Measurements from ENCODE around the gene MBLAC1.
"Not testable (repeated sequence)": the region's sequence is repeated elsewhere in the genome, so short reads cannot be mapped to it uniquely, and the experiment has no call there.

The MBLAC1 gene

DNA sequence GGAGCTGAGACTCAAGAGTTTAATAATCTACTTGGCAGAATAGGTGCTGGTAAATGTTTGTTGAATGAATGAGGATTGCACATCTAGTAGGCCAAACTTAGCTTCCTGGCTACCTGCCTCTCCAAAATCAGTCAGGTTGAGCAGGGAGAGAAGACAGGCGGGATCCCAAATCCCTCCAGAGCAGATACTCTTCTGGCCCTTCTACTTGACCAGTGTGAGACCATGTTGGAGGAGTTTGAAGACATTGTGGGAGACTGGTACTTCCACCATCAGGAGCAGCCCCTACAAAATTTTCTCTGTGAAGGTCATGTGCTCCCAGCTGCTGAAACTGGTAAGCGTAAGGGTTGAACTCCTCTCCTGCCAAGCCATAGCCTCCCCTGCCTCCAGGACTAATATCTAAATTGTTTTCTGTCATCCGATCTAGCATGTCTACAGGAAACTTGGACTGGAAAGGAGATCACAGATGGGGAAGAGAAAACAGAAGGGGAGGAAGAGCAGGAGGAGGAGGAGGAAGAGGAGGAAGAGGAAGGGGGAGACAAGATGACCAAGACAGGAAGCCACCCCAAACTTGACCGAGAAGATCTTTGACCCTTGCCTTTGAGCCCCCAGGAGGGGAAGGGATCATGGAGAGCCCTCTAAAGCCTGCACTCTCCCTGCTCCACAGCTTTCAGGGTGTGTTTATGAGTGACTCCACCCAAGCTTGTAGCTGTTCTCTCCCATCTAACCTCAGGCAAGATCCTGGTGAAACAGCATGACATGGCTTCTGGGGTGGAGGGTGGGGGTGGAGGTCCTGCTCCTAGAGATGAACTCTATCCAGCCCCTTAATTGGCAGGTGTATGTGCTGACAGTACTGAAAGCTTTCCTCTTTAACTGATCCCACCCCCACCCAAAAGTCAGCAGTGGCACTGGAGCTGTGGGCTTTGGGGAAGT is 2.2 kb upstream of the MBLAC1 start:
- no peak for DNase-seq

DNA sequence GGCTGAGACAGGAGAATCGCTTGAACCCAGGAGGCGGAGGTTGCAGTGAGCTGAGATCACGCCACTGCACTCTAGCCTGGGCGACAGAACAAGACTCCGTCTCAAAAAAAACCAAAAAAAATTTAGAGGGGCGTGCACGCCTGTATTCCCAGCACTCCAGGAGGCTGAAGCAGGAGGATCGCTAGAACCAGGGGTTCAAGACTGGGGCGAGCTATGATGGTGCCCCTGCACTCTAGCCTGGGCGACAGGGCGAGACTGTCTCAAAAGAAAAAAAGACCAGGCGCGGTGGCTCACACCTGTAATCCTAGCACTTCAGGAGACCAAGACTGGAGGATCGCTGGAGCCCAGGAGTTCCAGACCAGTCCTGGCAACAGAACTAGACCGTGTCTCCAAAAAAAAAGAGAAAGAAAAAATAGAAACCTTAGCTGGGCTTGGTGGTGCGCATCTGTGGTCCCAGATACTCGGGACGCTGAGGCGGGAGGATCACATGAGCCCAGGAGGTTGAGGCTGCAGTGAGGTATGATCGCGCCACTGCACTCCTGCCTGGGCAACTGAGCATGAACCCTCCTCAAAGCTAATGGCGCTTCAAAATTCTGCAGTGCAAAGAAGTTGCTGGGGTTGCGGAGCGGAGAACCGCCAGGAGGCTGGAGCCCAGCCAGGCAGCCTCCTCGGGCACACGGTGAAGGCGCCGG is 382 bp upstream of the MBLAC1 start:
- DNase-seq = no peak

DNA sequence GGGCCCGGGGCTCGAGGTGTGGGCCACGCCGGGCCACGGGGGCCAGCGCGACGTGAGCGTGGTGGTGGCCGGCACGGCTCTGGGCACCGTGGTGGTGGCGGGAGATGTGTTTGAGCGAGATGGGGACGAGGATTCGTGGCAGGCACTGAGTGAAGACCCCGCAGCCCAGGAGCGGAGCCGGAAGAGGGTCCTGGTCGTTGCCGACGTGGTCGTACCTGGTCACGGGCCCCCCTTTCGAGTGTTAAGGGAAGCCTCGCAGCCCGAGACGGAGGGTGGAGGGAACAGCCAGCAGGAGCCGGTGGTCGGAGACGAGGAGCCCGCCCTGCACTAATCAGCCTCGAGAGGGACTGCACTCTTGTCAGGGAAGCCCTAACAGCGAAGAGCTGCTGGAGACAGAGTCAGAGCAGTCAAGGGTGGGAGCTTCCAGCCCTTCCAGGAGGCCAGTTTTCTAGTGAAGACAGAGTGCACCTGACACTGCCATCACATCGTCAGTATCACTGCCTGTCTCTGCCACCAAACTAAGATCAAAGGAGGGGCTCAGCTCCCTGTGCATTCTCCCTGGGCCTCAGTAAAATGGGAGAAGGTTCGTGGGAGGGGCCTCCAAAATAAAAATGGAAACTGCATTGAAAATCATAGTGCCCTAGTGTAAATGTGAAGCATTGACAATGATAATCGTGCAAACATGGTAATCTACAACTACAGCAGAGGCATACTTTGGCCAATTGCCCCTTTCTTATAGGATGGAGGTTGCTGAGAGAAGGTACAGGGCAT is 1.3 kb downstream of the MBLAC1 start:
- DNase-seq = no peak

DNA sequence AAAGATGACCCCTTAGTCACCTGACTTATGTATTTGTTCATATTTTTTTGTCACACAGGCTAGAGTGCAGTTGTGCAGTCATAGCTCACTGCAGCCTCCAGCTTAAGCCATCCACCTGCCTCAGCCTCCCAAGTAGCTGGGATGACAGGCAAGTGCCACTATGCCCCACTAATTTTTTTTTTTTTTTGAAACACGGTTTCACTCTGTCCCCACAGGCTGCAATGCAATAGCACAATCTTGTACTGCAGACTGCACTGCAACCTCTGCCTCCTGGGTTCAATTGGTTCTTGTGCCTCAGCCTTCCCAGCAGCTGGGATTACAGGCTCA is 1.8 kb downstream of the MBLAC1 start:
- DNase-seq = no peak

DNA sequence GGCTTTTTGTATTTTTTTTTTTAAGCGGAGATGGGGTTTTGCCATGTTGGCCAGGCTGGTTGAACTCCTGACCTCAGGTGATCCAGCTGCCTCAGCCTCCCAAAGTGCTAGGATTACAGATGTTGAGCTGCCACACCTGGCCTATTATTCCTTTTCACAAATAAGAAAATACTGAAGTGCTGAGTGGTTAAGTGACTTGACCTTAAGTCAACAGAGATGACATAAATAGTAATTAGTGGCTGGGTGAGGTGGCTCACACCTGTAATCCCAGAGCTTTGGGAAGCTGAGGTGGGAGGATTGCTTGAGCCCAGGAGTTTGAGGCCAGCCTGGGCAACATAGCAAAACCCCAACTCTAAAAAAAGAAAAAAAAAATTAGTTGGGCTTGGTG is 3.4 kb downstream of the MBLAC1 start:
- not testable (repeated sequence) for DNase-seq

DNA sequence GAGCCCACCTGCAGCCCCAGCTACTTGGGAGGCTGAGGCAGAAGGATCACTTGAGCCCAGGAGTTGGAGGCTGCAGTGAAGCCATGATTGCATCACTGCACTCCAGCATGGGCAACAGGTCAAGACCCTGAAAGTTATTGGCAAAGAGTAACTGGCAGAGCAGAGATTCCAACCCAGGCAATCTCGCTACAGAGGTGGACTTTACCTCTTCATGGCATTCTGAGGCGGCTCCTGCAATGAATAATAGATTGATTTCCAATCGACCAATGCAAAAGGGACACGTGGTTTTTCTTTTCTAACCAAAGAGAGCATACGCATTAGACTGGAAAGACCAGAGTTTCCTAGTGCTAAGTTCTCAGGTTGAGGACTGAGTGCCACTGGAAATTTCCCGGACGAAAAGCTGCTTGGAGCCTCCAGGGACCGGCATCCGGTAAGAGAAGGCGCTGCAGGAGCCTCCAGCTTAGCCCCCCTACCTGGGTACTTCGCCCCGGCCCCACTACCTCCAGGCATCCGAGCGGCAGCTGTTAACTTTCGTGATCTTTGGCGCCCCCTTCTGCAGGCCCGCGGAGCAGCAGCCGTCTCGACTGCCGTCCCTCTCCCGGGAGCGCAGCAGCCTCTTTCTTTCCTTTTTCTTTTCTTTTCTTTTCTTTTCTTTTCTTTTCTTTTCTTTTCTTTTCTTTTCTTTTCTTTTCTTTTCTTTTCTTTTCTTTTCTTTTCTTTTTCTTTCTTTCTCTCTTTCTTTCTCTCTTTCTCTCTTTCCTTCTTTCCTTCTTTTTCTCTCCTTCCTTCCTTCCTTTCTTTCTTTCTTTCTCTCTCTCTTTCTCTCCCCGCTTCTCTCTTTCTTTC is 4.1 kb downstream of the MBLAC1 start:
- peak; percentile 55 for DNase-seq

DNA sequence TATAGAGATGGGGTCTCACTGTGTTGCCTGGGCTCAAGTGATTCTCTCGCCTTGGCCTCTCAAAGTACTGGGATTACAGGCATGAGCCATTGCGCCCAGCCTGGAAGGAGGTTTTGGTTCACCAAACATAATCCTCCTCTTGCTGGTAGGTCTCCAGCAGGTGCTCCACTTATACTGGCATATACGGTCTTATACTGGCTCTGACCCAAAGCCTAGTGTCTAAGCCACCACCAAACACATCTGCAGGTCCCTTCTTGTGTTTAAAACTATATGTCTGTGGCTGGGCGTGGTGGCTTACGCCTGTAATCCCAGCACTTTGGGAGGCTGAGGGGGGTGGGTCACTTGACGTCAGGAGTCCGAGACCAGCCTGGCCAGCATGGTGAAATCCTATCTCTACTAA is 5.4 kb downstream of the MBLAC1 start:
- DNase-seq = no peak

DNA sequence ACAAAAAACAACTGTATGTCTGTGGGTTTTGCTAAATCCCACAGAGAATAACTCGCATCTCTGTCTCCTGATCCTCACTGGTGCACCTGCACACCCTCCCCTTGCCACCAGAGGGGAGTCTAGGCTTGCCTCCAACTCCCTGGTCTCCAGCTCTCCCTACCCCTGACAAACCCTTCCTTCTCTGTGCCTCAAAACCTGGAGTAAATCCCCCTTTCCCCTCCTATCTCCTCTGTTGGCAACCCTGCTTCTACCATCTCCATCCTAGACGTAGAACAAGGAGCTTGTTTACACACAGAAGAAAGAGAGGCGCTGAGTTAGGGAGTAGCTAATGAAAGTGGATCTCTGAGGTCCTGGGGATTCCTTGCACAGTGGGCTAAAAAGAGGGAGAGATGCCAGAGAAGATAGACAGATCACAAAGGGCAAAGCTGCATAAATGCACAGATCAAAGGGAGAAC is 6.0 kb downstream of the MBLAC1 start:
- peak; percentile 44 for DNase-seq

DNA sequence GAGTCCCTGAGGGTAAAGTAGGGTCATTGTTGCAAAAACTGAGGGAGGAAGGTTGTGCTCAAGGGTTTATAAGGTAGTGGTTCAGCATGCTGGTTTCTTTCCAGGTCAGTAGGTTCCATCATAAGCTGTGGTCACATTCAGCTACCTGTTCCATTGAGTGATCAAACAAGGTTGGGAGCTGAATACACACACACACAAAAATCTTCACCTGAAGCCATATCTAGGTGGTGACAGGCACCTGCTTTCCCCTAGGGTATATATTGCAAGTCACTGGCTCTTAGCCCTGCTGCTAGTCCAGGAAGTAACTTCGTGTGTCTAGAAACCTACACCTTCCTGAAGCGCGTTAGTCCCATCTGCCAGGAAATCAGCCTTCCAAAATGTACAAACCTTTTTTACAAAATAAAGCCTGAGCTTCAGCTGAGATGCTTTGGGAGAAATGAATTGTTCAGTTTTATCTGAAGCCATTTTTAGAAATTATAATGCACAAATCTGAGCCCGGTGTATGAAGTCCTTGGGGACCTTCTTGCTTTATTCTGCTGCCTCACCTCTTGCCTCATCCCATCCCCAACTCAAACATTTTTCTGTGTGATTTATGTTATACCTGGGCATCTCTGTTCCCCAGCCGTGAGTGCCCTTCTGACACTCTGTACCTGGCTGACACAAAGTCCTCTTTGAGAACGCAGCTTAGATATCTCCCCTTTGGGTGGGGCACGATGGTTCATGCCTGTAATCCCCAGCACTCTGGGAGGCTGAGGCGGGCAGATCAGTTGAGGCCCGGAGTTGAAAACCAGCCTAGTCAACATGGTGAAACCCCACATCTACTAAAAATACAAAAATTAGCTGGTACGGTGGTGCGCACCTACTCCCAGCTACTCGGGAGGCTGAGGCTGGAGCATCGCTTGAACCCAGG is 11.3 kb downstream of the MBLAC1 start:
- no peak for DNase-seq

DNA sequence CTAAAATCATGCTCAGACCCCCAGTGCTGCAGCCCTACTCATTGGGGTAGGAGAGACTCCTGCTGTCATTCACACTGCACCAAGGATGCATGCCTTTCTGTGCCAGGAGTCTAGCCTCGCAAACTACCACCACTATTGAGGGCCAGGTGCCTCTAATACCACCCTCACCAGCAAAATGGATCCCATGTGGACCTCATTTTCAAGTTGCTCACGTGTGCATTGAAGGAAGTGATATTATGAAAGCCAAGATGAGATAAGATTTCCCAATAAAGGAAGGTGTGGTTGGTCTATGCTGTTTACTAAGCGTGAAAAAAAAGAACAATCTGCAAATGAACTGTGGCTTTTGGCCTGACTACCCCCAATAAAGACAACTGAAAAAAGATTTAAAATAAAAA is 14.8 kb downstream of the MBLAC1 start:
- DNase-seq = no peak

DNA sequence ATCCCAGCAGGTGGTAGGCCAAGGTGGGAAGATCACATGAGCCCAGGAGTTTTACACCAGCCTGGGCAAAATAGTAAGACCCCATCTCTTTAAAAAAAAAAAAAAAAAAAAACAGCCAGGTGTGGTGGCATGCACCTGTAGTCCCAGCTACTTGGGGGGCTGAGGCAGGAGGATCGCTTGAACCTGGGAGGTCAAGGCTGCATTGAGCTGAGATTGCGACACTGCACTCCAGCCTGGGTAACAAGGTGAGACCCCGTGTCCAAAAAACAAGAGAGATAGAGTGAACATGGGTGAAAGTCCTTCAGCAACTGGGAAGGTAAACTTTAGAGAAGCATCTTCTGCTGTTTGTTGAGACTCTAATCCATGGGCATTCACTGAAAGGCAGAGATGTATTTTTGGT is 15.7 kb downstream of the MBLAC1 start:
- no peak for DNase-seq

DNA sequence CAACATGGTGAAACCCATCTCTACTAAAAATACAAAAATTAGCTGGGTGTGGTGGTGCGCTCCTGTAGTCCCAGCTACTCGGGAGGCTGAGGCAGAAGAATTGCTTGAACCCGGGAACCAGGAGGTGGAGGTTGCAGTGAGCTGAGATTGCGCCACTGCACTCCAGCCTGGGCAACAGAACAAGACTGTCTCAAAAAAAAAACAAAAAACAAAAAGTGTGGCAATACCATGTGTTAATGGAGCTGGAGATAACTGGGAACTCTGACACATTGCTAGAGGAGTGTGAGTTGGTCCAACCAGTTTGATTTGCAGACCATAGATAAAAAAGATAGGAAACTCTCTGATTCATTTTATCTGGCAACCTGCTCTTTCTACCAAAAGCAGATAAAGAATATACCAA is 19.6 kb downstream of the MBLAC1 start:
- DNase-seq = not testable (repeated sequence)

DNA sequence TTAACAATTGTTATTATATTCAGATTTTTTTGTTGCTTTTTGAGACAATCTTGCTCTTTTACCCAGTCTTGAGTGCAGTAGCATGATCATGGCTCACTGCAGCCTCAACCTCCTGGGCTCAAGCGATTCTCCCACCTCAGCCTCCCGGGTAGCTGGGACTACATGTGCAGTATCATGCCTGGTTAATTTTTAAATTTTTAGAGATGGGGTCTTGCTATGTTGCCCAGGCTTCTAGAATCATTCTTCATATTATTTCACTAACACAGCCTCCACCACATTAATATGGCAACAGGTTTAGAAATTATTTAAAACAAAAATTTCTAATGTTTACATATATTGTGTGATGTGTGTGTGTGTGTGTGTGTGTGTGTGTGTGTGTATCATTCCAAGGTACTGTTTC is 20.5 kb downstream of the MBLAC1 start:
- no peak for DNase-seq

DNA sequence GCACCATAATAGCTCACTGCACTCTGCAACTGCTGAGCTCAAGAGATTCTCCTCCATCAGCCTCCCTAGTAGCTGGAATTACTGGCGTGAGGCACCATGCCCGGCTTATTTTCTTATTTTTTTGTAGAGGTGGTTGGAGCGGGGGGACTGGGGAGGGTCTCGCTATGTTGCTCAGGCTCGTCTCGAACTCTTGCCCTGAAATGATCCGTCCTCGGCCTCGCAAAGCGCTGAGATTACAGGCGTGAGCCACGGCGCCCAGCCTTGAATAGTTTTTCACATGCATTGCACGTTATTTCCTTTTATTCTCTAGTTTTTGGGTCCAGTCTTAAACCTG is 21.4 kb downstream of the MBLAC1 start:
- no peak for DNase-seq

DNA sequence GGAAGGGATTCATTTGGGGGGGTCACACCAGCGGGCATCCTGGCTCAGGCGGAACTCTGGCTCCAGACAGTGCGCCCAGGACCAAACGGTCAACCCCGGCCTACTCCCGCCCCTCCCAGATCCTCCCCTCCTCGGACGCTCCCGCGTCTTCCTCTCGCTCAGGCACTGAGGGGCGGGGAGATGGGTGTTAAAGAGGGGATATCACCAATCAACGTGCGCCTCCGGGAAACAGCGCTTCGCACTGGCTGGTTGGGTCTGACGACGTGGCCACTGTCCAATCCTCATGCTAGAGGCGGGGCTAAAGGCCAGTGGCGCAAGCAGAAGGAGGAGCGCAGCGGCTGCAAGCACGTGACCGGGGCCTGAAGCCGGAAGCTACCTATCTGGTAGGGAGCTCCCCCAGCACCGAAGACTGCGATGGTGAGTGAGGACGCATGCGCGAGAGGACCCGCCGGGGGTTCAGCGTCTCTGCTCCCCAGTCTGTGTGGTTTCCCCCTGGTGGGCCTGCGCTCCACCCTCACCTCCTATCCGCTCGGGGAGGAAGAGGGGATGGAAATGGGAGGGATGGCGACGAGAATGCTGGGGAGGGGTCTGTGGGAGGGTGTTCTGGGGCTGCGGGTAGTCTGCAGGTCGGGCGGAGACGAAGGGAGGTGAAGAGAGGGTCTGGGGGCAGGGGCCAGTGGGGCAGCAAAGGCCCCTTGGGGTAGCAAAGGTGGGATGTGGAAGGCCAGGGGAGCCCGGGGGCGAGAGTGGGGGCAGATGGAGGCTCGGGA is 22.0 kb downstream of the MBLAC1 start, which contains the start of gene LAMTOR4:
Gene LAMTOR4 (plus strand): TSS at position 360 of the 770 bp plus-strand sequence. CDS start 55 bp downstream, at position 415.
- DNase-seq = peak; percentile 99

DNA sequence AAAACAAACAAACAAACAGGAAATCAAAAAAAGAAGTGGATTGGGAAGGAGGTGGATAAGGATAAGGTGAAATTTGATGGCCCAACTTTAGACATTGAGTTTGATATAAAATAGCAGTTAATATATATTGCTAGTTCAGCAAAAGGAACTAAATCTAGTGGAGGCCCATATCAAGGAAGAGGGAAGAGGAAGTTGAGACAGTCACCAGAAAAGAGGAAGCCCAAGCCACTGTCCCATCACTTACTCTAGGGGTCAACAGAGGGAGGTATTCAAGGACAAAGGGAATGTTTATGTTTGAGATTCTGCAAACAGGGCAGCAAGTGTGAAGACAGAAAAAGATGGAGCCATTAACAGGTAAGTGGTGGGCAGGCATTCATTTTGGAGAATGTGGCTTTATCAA is 25.6 kb downstream of the MBLAC1 start:
- no peak for DNase-seq

DNA sequence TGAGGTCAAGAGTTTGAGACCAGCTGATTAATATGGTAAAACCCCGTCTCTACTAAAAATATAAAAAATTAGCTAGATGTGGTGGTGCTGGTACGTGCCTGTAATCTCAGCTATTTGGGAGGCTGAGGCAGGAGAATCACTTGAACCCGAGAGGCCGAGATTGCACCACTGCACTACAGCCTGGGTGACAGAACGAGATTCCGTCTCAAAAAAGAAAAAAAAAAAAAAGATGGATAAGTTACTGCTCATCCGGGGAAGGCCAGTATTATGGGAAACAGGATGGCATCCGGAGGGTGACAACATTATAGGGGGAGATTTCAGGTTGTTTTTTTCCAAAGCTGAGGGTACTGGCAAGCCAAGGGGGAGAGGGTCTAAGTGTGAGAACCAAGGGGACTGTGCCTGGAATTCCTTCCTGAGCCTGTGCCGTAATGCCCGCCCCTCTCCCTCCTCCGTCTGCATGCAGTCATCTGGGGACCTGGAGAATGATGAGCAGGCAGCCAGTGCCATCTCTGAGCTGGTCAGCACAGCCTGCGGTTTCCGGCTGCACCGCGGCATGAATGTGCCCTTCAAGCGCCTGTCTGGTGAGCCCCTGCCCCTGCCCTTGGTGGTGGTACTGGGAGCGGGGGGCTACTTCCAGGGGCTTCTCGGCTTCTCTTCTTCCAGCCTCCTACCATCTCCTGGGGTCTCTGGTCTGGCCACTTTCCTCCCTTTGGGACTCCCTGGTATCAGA is 26.3 kb downstream of the MBLAC1 start:
- no peak for DNase-seq

DNA sequence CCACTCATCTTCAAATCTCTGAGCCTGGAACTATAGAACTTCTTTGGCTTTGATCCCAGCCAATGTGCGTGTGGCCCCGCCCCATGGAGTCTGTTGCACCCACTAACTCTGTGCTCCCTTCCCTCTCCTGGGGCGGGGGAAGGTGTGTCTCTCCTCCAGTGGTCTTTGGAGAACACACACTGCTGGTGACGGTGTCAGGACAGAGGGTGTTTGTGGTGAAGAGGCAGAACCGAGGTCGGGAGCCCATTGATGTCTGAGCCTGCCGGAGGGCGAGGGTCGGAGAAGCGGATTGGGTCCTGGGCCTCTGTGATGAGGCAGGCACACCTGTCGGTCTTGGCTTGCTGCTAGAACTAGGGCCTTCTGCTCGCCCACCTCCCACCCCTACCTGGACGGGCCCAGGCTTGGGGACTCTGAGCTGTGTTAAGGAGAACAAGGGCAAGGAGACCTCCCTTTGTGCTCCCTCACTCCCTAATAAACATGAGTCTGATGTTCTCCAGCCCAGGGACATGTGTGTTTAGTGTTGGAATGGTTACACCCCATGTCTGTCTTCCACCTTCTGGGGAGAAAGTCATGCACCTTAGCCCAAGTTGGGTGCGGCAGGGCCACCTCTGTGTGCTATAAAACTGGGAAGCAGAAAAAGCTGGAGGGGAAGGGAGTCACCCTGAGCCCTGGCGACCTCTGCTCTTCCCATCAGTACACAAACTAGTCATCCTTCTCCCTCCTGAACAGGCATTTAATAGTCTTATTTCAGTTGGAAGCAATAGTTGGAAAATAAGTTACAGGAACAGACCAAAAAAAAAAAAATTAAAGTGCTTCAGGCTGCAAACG is 27.2 kb downstream of the MBLAC1 start:
- DNase-seq = no peak
